CD14-positive monocyte (primary cell): ENCODE results near the gene TSC22D1. TPM values are rescaled to one million over a fixed set of nuclear protein-coding genes. Genes with fewer than 3 reads are reported as not detected.

Experiments used
- DNase-seq, 3 donors: peaks; one replicate each; pipeline ENCODE4 v3.0.0-alpha.2; 2011 to 2022
- H2AFZ ChIP-seq: 2 replicates; pipeline ENCODE4 v1.6.0; 2012; ENCODE audit warnings: mild to moderate bottlenecking, low read depth, low read length, inconsistent platforms; ENCODE audit not compliant: insufficient read depth, poor library complexity, severe bottlenecking
- H3K27ac ChIP-seq, 2 donors: 1 replicate in 1 of 2; 2 replicates in 1 of 2; pipeline ENCODE4 v1.5.1; 2012 to 2013; ENCODE audit warnings: low read length in 2 of 2, control low read depth in 1 of 2, inconsistent platforms in 1 of 2, low read depth in 1 of 2, mild to moderate bottlenecking in 1 of 2
- H3K27me3 ChIP-seq, 2 donors: one replicate each; pipeline versions ENCODE4 v1.6.0 to v1.6.1; 2011 to 2013; ENCODE audit warnings: low read length in 2 of 2; ENCODE audit not compliant: control insufficient read depth in 2 of 2, insufficient read depth in 2 of 2
- H3K36me3 ChIP-seq, 2 donors: replicated peaks in 1 of 2; 1 replicate in 1 of 2; 2 replicates in 1 of 2; pipeline versions ENCODE4 v1.5.1 to v1.6.1; 2012 to 2013; ENCODE audit warnings: low read length in 2 of 2, control low read depth in 1 of 2, inconsistent platforms in 1 of 2, mild to moderate bottlenecking in 1 of 2; ENCODE audit not compliant: insufficient read depth in 2 of 2, control insufficient read depth in 1 of 2
- H3K4me1 ChIP-seq, 2 donors: 1 replicate in 1 of 2; 2 replicates in 1 of 2; pipeline versions ENCODE4 v1.5.1 to v1.6.1; 2012 to 2013; ENCODE audit warnings: low read length in 2 of 2, control low read depth in 1 of 2, inconsistent platforms in 1 of 2, mild to moderate bottlenecking in 1 of 2, moderate library complexity in 1 of 2; ENCODE audit not compliant: insufficient read depth in 2 of 2, control insufficient read depth in 1 of 2
- H3K4me2 ChIP-seq: replicated peaks from 2 replicates; pipeline ENCODE3; 2012; ENCODE audit warnings: low read length, moderate library complexity, mild to moderate bottlenecking; ENCODE audit not compliant: poor library complexity, severe bottlenecking; ENCODE audit errors: extremely low read depth
- H3K4me3 ChIP-seq, 3 experiments: fragments of 200-600 bp in 1 of 3; sonication (generic) in 1 of 3; replicated peaks in 1 of 3; 1 replicate in 2 of 3; 2 replicates in 1 of 3; pipeline ENCODE4 v1.5.1; 2011 to 2013; ENCODE audit warnings: low read length in 3 of 3, mild to moderate bottlenecking in 3 of 3, control low read depth in 2 of 3, low read depth in 2 of 3, inconsistent platforms in 1 of 3, moderate library complexity in 1 of 3
- H3K79me2 ChIP-seq: 2 replicates; pipeline ENCODE4 v1.6.0; 2012; ENCODE audit warnings: mild to moderate bottlenecking, control low read depth, inconsistent platforms, low read length, moderate library complexity; ENCODE audit not compliant: insufficient read depth
- H3K9ac ChIP-seq: 2 replicates; pipeline ENCODE4 v1.6.0; 2017; ENCODE audit warnings: low read length, mild to moderate bottlenecking; ENCODE audit not compliant: insufficient read depth, poor library complexity, severe bottlenecking
- H3K9me3 ChIP-seq, 2 donors: replicated peaks in 1 of 2; 1 replicate in 1 of 2; 2 replicates in 1 of 2; pipeline versions ENCODE4 v1.5.1 to v1.6.1; 2012 to 2013; ENCODE audit warnings: low read length in 2 of 2, control low read depth in 1 of 2; ENCODE audit not compliant: control insufficient read depth in 1 of 2, insufficient read depth in 1 of 2
- H4K20me1 ChIP-seq: 2 replicates; pipeline ENCODE4 v1.6.0; 2012; ENCODE audit warnings: mild to moderate bottlenecking, low read length, control low read depth, moderate library complexity; ENCODE audit not compliant: insufficient read depth
- H3K27ac Mint-ChIP-seq, 7 donors: one replicate each; pipeline ENCODE4 v1.8.0; 2020; ENCODE audit warnings: mild to moderate bottlenecking in 7 of 7, mixed read lengths in 7 of 7, moderate library complexity in 6 of 7, inconsistent platforms in 2 of 7
- H3K27me3 Mint-ChIP-seq, 3 donors: one replicate each; pipeline ENCODE4 v1.8.0; 2021 to 2022; ENCODE audit warnings: low read depth in 3 of 3, mild to moderate bottlenecking in 3 of 3, mixed read lengths in 3 of 3, moderate library complexity in 3 of 3, inconsistent platforms in 1 of 3
- H3K36me3 Mint-ChIP-seq, 2 donors: one replicate each; pipeline ENCODE4 v1.8.0; 2020; ENCODE audit warnings: mixed read lengths in 2 of 2, inconsistent platforms in 1 of 2, mild to moderate bottlenecking in 1 of 2
- H3K4me1 Mint-ChIP-seq: one replicate; pipeline ENCODE4 v1.8.0; 2020; ENCODE audit warnings: mild to moderate bottlenecking, mixed read lengths
- H3K4me3 Mint-ChIP-seq, 2 donors: one replicate each; pipeline ENCODE4 v1.8.0; 2020; ENCODE audit warnings: mild to moderate bottlenecking in 2 of 2, mixed read lengths in 2 of 2, moderate library complexity in 1 of 2
- H3K9me3 Mint-ChIP-seq, 7 donors: one replicate each; pipeline ENCODE4 v1.8.0; 2020 to 2022; ENCODE audit warnings: mixed read lengths in 7 of 7, mild to moderate bottlenecking in 6 of 7, moderate library complexity in 6 of 7, inconsistent platforms in 2 of 7
- WGBS: methylation state at CpG from one replicate; pipeline ENCODE4 v1.1.5; 2013; ENCODE audit warnings: missing lambda C conversion rate; ENCODE audit not compliant: insufficient coverage; 5-methylcytosine and 5-hydroxymethylcytosine counted together
- intact Hi-C, 2 donors: fragments of 100-400 bp; cut with micrococcal nuclease; formaldehyde crosslinking; loops; one replicate each; pipeline versions ENCODE4 v1.15.0 to v1.15.1; 2023
- polyA plus RNA-seq, 3 donors: library from polyadenylated mRNA; depleted of rRNA in 1 of 3; unstranded in 2 of 3; stranded (reverse) in 1 of 3; fragments of 300-500 nt in 2 of 3; fragments of >200 nt in 1 of 3; fragmentation: Illumina TruSeq in 2 of 3; gene quantifications; 1 replicate in 2 of 3; 2 replicates in 1 of 3; pipeline ENCODE4 v1.2.3, GENCODE V29; 2012 to 2021
- TF ChIP-seq, protein P1 (sequence below): fragments of 200-600 bp; IDR thresholded peaks from one replicate; pipeline ENCODE4 v1.8.0; 2022; ENCODE audit warnings: antibody characterized with exemption, mild to moderate bottlenecking

The TSC22D1 gene
- polyA plus RNA-seq, 3 donors, result 1.9 to 10.4 (median 3.1) TPM

DNA sequence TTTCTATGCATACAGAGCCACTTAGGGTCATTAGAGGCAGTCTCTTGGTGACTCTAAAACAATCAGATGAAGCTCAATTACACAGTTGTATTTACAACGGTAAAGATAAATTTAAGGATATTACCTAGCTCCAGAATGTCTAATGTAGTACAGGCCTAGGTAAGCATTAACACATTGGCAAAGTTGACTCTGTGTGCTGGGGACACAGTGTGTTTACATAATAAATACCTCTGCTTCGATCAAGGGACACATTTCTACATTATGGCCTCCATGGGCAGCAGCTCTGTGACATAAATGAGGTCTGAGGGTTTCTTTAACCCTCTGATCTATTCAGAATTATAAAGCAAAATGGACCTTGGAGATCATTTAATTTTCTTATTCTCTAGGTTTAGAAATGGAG is 127.8 kb downstream of the TSC22D1 start:
- Histone ChIP-seq H3K27me3 (no peaks in the 10 kb centered on the region), H4K20me1 (no peaks in the 10 kb centered on the region), H3K4me1 (no peaks in the 10 kb centered on the region), H3K4me3 (no peak overlapping the region), H3K36me3 (no peaks in the 10 kb centered on the region), H3K27ac (no peak overlapping the region), H3K4me2 (no peak overlapping the region), H3K9me3 (no peaks in the 10 kb centered on the region), H2AFZ (no peak overlapping the region), H3K9ac (no peak overlapping the region), H3K79me2 (no peaks in the 10 kb centered on the region)
- TF ChIP-seq, protein P1, sequence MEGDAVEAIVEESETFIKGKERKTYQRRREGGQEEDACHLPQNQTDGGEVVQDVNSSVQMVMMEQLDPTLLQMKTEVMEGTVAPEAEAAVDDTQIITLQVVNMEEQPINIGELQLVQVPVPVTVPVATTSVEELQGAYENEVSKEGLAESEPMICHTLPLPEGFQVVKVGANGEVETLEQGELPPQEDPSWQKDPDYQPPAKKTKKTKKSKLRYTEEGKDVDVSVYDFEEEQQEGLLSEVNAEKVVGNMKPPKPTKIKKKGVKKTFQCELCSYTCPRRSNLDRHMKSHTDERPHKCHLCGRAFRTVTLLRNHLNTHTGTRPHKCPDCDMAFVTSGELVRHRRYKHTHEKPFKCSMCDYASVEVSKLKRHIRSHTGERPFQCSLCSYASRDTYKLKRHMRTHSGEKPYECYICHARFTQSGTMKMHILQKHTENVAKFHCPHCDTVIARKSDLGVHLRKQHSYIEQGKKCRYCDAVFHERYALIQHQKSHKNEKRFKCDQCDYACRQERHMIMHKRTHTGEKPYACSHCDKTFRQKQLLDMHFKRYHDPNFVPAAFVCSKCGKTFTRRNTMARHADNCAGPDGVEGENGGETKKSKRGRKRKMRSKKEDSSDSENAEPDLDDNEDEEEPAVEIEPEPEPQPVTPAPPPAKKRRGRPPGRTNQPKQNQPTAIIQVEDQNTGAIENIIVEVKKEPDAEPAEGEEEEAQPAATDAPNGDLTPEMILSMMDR, result no peak
- H3K4me3 Mint-ChIP-seq, result no peak overlapping the region
- DNase-seq, result no peak
- no peak overlapping the region for H3K27ac Mint-ChIP-seq
- intact Hi-C loops, result no loop called here
- H3K27me3 Mint-ChIP-seq, result peaks cover 0 to 2% (median 1%) of the 10 kb centered on the region in 3 donors
- no CpG with 5 or more reads among the region's 2 CpGs for WGBS
- H3K9me3 Mint-ChIP-seq, result peaks cover 0 to 2% (median 0%) of the 10 kb centered on the region in 7 donors
- H3K4me1 Mint-ChIP-seq, result peaks cover 2% of the 10 kb centered on the region
- H3K36me3 Mint-ChIP-seq, result no peaks in the 10 kb centered on the region

DNA sequence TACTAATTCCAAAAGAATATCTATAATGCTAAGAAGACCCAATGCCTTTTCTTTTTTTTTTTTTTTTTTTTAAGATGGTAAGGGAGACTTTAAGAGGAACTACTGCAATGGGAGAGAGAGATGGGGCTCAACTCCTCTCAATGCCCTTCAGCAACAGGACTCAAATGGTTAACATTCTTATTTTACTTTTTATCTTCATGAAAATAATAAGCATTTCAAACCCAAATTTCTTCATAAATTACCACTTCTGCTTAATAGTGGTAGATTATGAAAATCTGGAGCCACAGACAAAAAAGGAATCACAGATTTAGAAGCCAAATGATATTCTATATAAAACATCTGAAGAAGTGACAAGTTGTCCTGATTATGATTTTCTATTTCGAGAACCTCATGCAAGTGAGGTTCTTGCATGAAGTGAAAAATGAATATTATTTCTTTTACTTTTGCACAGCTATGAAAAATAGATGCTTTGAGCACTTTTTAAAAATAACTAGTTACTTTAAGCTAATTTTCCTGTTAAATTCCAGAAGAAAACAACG is 128.3 kb downstream of the TSC22D1 start:
- TF ChIP-seq, protein P1, result no peak
- Histone ChIP-seq H3K4me1 (no peaks in the 10 kb centered on the region), H3K36me3 (no peaks in the 10 kb centered on the region), H3K27me3 (no peaks in the 10 kb centered on the region), H3K4me2 (no peak overlapping the region), H3K4me3 (no peak overlapping the region), H3K79me2 (no peaks in the 10 kb centered on the region), H3K9ac (no peak overlapping the region), H2AFZ (no peak overlapping the region), H3K27ac (no peak overlapping the region), H4K20me1 (no peaks in the 10 kb centered on the region), H3K9me3 (no peaks in the 10 kb centered on the region)
- intact Hi-C loops, result no loop called here
- H3K36me3 Mint-ChIP-seq, result no peaks in the 10 kb centered on the region
- H3K27ac Mint-ChIP-seq, result no peak overlapping the region
- H3K9me3 Mint-ChIP-seq, result peaks cover 0 to 2% (median 0%) of the 10 kb centered on the region in 7 donors
- H3K4me1 Mint-ChIP-seq, result peaks cover 2% of the 10 kb centered on the region
- peaks cover 1 to 2% (median 2%) of the 10 kb centered on the region in 3 donors for H3K27me3 Mint-ChIP-seq
- H3K4me3 Mint-ChIP-seq, result no peak overlapping the region
- DNase-seq, result no peak
- no CpG with 5 or more reads among the region's 2 CpGs for WGBS
